H9 (cell line): Measurements from ENCODE around the gene ZNF880. TPM values are rescaled to one million over a fixed set of nuclear protein-coding genes. Genes with fewer than 3 reads are reported as not detected.

ENCODE experiments used
- DNase-seq: peaks from one replicate; pipeline ENCODE4 v3.0.0-alpha.2; 2017
- H2AFZ ChIP-seq: one replicate; pipeline ENCODE4 v1.6.1; 2013; ENCODE audit warnings: mild to moderate bottlenecking, low read length, control low read depth, moderate library complexity
- H2AK5ac ChIP-seq: 2 replicates; pipeline ENCODE4 v1.6.1; 2013; ENCODE audit warnings: low read length, control low read depth, mixed read lengths; ENCODE audit not compliant: insufficient read length
- H2BK120ac ChIP-seq: one replicate; pipeline ENCODE4 v1.6.1; 2013; ENCODE audit warnings: low read depth, mild to moderate bottlenecking, low read length, control low read depth, inconsistent platforms; ENCODE audit not compliant: poor library complexity, severe bottlenecking
- H2BK12ac ChIP-seq: 2 replicates; pipeline ENCODE4 v1.6.1; 2013; ENCODE audit warnings: low read length, control low read depth, mixed read lengths, low read depth; ENCODE audit not compliant: insufficient read length
- H2BK15ac ChIP-seq: 2 replicates; pipeline ENCODE4 v1.6.1; 2013; ENCODE audit warnings: low read depth, low read length, control low read depth
- H2BK20ac ChIP-seq: one replicate; pipeline ENCODE4 v1.6.1; 2013; ENCODE audit warnings: low read depth, mild to moderate bottlenecking, low read length, control low read depth, inconsistent platforms; ENCODE audit not compliant: poor library complexity, severe bottlenecking
- H2BK5ac ChIP-seq: 2 replicates; pipeline ENCODE4 v1.6.1; 2013; ENCODE audit warnings: low read length, control low read depth, mixed read lengths; ENCODE audit not compliant: insufficient read length
- H3K14ac ChIP-seq: 2 replicates; pipeline ENCODE4 v1.6.1; 2013; ENCODE audit warnings: low read length, control low read depth; ENCODE audit not compliant: insufficient read depth
- H3K18ac ChIP-seq: 2 replicates; pipeline ENCODE4 v1.6.1; 2013; ENCODE audit warnings: low read depth, mild to moderate bottlenecking, mixed read lengths, low read length, control low read depth; ENCODE audit not compliant: insufficient read length
- H3K23ac ChIP-seq: 2 replicates; pipeline ENCODE4 v1.6.1; 2013; ENCODE audit warnings: low read length, control low read depth, mixed read lengths, low read depth; ENCODE audit not compliant: insufficient read length
- H3K23me2 ChIP-seq: 2 replicates; pipeline ENCODE4 v1.6.1; 2013; ENCODE audit warnings: low read depth, mild to moderate bottlenecking, mixed read lengths, low read length, control low read depth; ENCODE audit not compliant: insufficient read length, poor library complexity, severe bottlenecking
- H3K27ac ChIP-seq: 2 replicates; pipeline ENCODE4 v1.5.1; 2013; ENCODE audit warnings: low read length, control low read depth, mixed read lengths, low read depth; ENCODE audit not compliant: insufficient read length
- H3K27me3 ChIP-seq: 2 replicates; pipeline ENCODE4 v1.6.1; 2013; ENCODE audit warnings: low read length, control low read depth, inconsistent platforms; ENCODE audit not compliant: insufficient read depth
- H3K4ac ChIP-seq: 2 replicates; pipeline ENCODE4 v1.6.1; 2013; ENCODE audit warnings: low read depth, mild to moderate bottlenecking, control low read depth, inconsistent platforms, low read length, moderate library complexity
- H3K4me1 ChIP-seq: 2 replicates; pipeline ENCODE4 v1.6.1; 2013; ENCODE audit warnings: low read length, control low read depth, inconsistent platforms; ENCODE audit not compliant: insufficient read depth
- H3K4me2 ChIP-seq: 2 replicates; pipeline ENCODE4 v1.6.1; 2013; ENCODE audit warnings: low read length, control low read depth, mixed read lengths; ENCODE audit not compliant: insufficient read length, insufficient read depth
- H3K56ac ChIP-seq: 2 replicates; pipeline ENCODE4 v1.6.1; 2013; ENCODE audit warnings: low read depth, mild to moderate bottlenecking, mixed read lengths, low read length, control low read depth; ENCODE audit not compliant: insufficient read length
- H3K79me1 ChIP-seq: 2 replicates; pipeline ENCODE4 v1.6.1; 2013; ENCODE audit warnings: low read depth, mild to moderate bottlenecking, moderate library complexity, low read length, control low read depth, inconsistent platforms; ENCODE audit not compliant: insufficient read depth, poor library complexity, severe bottlenecking
- H3K79me2 ChIP-seq: 2 replicates; pipeline ENCODE4 v1.6.1; 2013; ENCODE audit warnings: low read length, control low read depth, inconsistent platforms; ENCODE audit not compliant: insufficient read depth
- H3K9ac ChIP-seq: 2 replicates; pipeline ENCODE4 v1.6.1; 2013; ENCODE audit warnings: low read length, control low read depth, mixed read lengths; ENCODE audit not compliant: insufficient read length; ENCODE audit errors: extremely low read depth
- H3K9me3 ChIP-seq: one replicate; pipeline ENCODE4 v1.6.1; 2013; ENCODE audit warnings: low read depth, low read length, inconsistent platforms; ENCODE audit not compliant: control insufficient read depth
- H3T11ph ChIP-seq: one replicate; pipeline ENCODE4 v1.6.1; 2013; ENCODE audit warnings: mild to moderate bottlenecking, low read length, control low read depth, inconsistent platforms
- H4K20me1 ChIP-seq: one replicate; pipeline ENCODE4 v1.6.1; 2013; ENCODE audit not compliant: control insufficient read depth, insufficient read length, insufficient read depth
- H4K5ac ChIP-seq: 2 replicates; pipeline ENCODE4 v1.6.1; 2013; ENCODE audit warnings: low read depth, mild to moderate bottlenecking, mixed read lengths, low read length, control low read depth; ENCODE audit not compliant: insufficient read length
- H4K8ac ChIP-seq: replicated peaks from 2 replicates; pipeline ENCODE4 v1.6.1; 2013; ENCODE audit warnings: low read length, control low read depth, mixed read lengths, low read depth; ENCODE audit not compliant: insufficient read length
- H4K91ac ChIP-seq: 2 replicates; pipeline ENCODE4 v1.6.1; 2013; ENCODE audit warnings: low read depth, mild to moderate bottlenecking, moderate library complexity, mixed read lengths, low read length, control low read depth; ENCODE audit not compliant: insufficient read length
- H3K27ac Mint-ChIP-seq, 3 experiments: 2 replicates in 2 of 3; 3 replicates in 1 of 3; pipeline ENCODE4 v1.8.0; 2020 to 2021; ENCODE audit warnings: mixed read lengths in 3 of 3, mild to moderate bottlenecking in 1 of 3, moderate library complexity in 1 of 3
- H3K27me3 Mint-ChIP-seq: 2 replicates; pipeline ENCODE4 v1.8.0; 2021; ENCODE audit warnings: low read depth, mild to moderate bottlenecking, moderate library complexity, mixed read lengths
- H3K36me3 Mint-ChIP-seq, 3 experiments: 2 replicates in 2 of 3; 3 replicates in 1 of 3; pipeline ENCODE4 v1.8.0; 2020 to 2021; ENCODE audit warnings: low read depth in 3 of 3, mixed read lengths in 3 of 3; ENCODE audit not compliant: insufficient read depth in 1 of 3
- H3K4me1 Mint-ChIP-seq, 2 experiments: 2 replicates each; pipeline ENCODE4 v1.8.0; 2020; ENCODE audit warnings: mixed read lengths in 2 of 2
- H3K4me3 Mint-ChIP-seq, 2 experiments: 2 replicates in 1 of 2; 3 replicates in 1 of 2; pipeline ENCODE4 v1.8.0; 2020 to 2021; ENCODE audit warnings: mild to moderate bottlenecking in 2 of 2, mixed read lengths in 2 of 2, moderate library complexity in 1 of 2
- H3K9me3 Mint-ChIP-seq, 2 experiments: 2 replicates in 1 of 2; 3 replicates in 1 of 2; pipeline ENCODE4 v1.8.0; 2020; ENCODE audit warnings: mild to moderate bottlenecking in 2 of 2, mixed read lengths in 2 of 2, moderate library complexity in 1 of 2
- WGBS: extraction: QIAGEN DNeasy Blood & Tissue Kit; methylation state at CpG from one replicate; pipeline ENCODE4 v1.1.7; 2013; ENCODE audit warnings: missing lambda C conversion rate, low lambda C conversion rate, mixed read lengths; ENCODE audit not compliant: insufficient read length; ENCODE audit errors: extremely low coverage; 5-methylcytosine and 5-hydroxymethylcytosine counted together
- total RNA-seq: library from RNA; stranded (reverse); gene quantifications from 2 replicates; pipeline ENCODE4 v1.2.1, GENCODE V29; 2021
- TF ChIP-seq, protein P1 (sequence below): fragments of 200-600 bp; sonication (generic); conservative IDR thresholded peaks from 3 replicates; pipeline ENCODE4 v1.8.0; 2021; ENCODE audit warnings: antibody characterized with exemption, mild to moderate bottlenecking

Gene ZNF880
- total RNA-seq, 1 experiment from 2014 or later, result 1.9 TPM

DNA sequence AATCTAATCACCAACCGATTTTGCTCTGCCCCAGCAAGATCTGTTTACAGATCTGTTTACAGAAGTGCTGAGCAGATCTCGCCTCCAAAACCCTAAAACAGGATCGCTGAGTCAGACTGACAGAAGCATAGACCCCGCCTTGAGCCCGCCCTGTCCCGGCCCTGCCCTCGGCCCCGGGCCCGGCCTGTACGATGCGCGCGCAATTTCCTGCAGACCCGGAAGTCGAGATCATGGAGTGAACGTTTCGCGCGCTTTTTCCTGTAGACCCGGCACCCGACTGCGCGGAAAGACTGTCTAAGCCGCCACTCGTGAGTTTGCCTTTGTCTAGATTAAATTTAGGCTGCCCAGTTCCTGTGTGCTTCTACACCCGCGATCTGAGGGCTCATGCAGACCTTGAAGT lies 59.2 kb downstream of the ZNF880 start, which contains the start of gene ZNF534:
TSS of gene ZNF534 (plus strand) at position 212 of the 400 bp plus-strand sequence. CDS start 2,327 bp downstream, outside the sequence.
- no peak within 1 kb of the TSS for H3K23ac ChIP-seq
- H3K27me3 ChIP-seq, result no peaks in the 10 kb centered on the region
- Mint-ChIP-seq H3K27me3 (peaks cover 4% of the 10 kb centered on the region; the same call in 1 of the 2 replicates), H3K27ac (no peak within 1 kb of the TSS), H3K4me3 (no peak within 1 kb of the TSS; a peak in 1 of 5 replicates), H3K9me3 (peaks cover 85 to 96% of the 10 kb centered on the region in 2 experiments), H3K4me1 (peaks cover 0 to 5% of the 10 kb centered on the region in 2 experiments; a peak in 2 of 4 replicates), H3K36me3 (peaks cover 4 to 8% (median 7%) of the 10 kb centered on the region in 3 experiments)
- no peak within 1 kb of the TSS for H3K4me2 ChIP-seq
- no peak within 1 kb of the TSS for H2AK5ac ChIP-seq
- H4K8ac ChIP-seq, result no peak within 1 kb of the TSS
- no peak within 1 kb of the TSS for H4K5ac ChIP-seq
- peaks cover 54% of the 10 kb centered on the region for H3K9me3 ChIP-seq
- TF ChIP-seq, protein P1, sequence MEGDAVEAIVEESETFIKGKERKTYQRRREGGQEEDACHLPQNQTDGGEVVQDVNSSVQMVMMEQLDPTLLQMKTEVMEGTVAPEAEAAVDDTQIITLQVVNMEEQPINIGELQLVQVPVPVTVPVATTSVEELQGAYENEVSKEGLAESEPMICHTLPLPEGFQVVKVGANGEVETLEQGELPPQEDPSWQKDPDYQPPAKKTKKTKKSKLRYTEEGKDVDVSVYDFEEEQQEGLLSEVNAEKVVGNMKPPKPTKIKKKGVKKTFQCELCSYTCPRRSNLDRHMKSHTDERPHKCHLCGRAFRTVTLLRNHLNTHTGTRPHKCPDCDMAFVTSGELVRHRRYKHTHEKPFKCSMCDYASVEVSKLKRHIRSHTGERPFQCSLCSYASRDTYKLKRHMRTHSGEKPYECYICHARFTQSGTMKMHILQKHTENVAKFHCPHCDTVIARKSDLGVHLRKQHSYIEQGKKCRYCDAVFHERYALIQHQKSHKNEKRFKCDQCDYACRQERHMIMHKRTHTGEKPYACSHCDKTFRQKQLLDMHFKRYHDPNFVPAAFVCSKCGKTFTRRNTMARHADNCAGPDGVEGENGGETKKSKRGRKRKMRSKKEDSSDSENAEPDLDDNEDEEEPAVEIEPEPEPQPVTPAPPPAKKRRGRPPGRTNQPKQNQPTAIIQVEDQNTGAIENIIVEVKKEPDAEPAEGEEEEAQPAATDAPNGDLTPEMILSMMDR, result no peak
- no peak within 1 kb of the TSS for H3K27ac ChIP-seq
- H4K20me1 ChIP-seq, result no peaks in the 10 kb centered on the region
- no peaks in the 10 kb centered on the region for H3K23me2 ChIP-seq
- no peak within 1 kb of the TSS for H4K91ac ChIP-seq
- no peak within 1 kb of the TSS for H2BK120ac ChIP-seq
- no peak within 1 kb of the TSS for H3K14ac ChIP-seq
- DNase-seq, result no peak
- no peak within 1 kb of the TSS for H2BK5ac ChIP-seq
- H2BK20ac ChIP-seq, result no peak within 1 kb of the TSS
- no peak within 1 kb of the TSS for H3K4ac ChIP-seq
- H2AFZ ChIP-seq, result no peak within 1 kb of the TSS
- no peaks in the 10 kb centered on the region for H3K79me2 ChIP-seq
- H3T11ph ChIP-seq, result no peak within 1 kb of the TSS
- WGBS, result no CpG with 5 or more reads among the region's 27 CpGs
- H3K9ac ChIP-seq, result no peak within 1 kb of the TSS
- H2BK15ac ChIP-seq, result no peak within 1 kb of the TSS
- no peaks in the 10 kb centered on the region for H3K79me1 ChIP-seq
- H3K4me1 ChIP-seq, result no peaks in the 10 kb centered on the region
- no peak within 1 kb of the TSS for H3K56ac ChIP-seq
- H2BK12ac ChIP-seq, result no peak within 1 kb of the TSS
- H3K18ac ChIP-seq, result no peak within 1 kb of the TSS

Other genes starting within 250 kb of the ZNF880 start
- gene ZNF616, start 230.0 kb upstream of the ZNF880 start, total RNA-seq, result 31.3 and 32.0 TPM in 2 replicates
- 17.4 and 18.3 TPM in 2 replicates for gene ZNF836, start 198.3 kb upstream of the ZNF880 start, total RNA-seq
- gene PPP2R1A, start 179.9 kb upstream of the ZNF880 start, total RNA-seq, result 423 and 432 TPM in 2 replicates
- 31.4 and 33.6 TPM in 2 replicates for gene ZNF766, start 100.3 kb upstream of the ZNF880 start, total RNA-seq
- 39.2 and 42.5 TPM in 2 replicates for gene ZNF480, start 72.8 kb upstream of the ZNF880 start, total RNA-seq
- 5.9 and 6.4 TPM in 2 replicates for gene ZNF610, start 33.7 kb upstream of the ZNF880 start, total RNA-seq
- 0.81 TPM in 2 replicates for gene ZNF528, start 27.9 kb downstream of the ZNF880 start, total RNA-seq
- not detected in 2 replicates for gene ZNF534, start 59.2 kb downstream of the ZNF880 start, total RNA-seq
- gene ZNF578, start 83.6 kb downstream of the ZNF880 start, total RNA-seq, result 5.1 and 5.3 TPM in 2 replicates
- 33.7 and 35.7 TPM in 2 replicates for gene ZNF808, start 157.7 kb downstream of the ZNF880 start, total RNA-seq
- gene ZNF701, start 200.4 kb downstream of the ZNF880 start, total RNA-seq, result 23.7 and 24.4 TPM in 2 replicates